OCI-M2 (cell line): Measurements from ENCODE around the gene SPOCK2.
"Not testable (repeated sequence)": the region's sequence is repeated elsewhere in the genome, so short reads cannot be mapped to it uniquely, and the experiment has no call there.

ENCODE experiments used
- DNase-seq: peaks from one replicate; lab custom pipeline; 2025; ENCODE audit not compliant: unreplicated experiment; lab: John Stamatoyannopoulos, UW

SPOCK2 gene

GRCh38 chr10:72032409-72033162 is 55.8 kb downstream of the SPOCK2 start:
- DNase-seq, result not testable (repeated sequence)

- no peak for DNase-seq
Observed at GRCh38 chr10:72031706-72032105, 56.6 kb downstream of the SPOCK2 start.

GRCh38 chr10:72030762-72031543 is 57.4 kb downstream of the SPOCK2 start:
- no peak for DNase-seq

- DNase-seq, result no peak
Observed at GRCh38 chr10:72029414-72029813, 58.9 kb downstream of the SPOCK2 start.

- DNase-seq, result no peak
Observed at GRCh38 chr10:72027498-72027897, 60.9 kb downstream of the SPOCK2 start.

GRCh38 chr10:72026278-72027111 is 61.9 kb downstream of the SPOCK2 start:
- DNase-seq, result no peak

GRCh38 chr10:72025832-72026231 is 62.5 kb downstream of the SPOCK2 start:
- no peak for DNase-seq

- DNase-seq, result no peak
Observed at GRCh38 chr10:72025400-72025799, 63.0 kb downstream of the SPOCK2 start.

- DNase-seq, result no peak
Observed at GRCh38 chr10:72024596-72024995, 63.8 kb downstream of the SPOCK2 start.

GRCh38 chr10:72022228-72022627 is 66.1 kb downstream of the SPOCK2 start:
- DNase-seq, result no peak

GRCh38 chr10:72020914-72021809 is 67.2 kb downstream of the SPOCK2 start:
- DNase-seq, result no peak

GRCh38 chr10:72019085-72019876 is 69.1 kb downstream of the SPOCK2 start:
- no peak for DNase-seq

GRCh38 chr10:72016608-72017300 is 71.6 kb downstream of the SPOCK2 start:
- no peak for DNase-seq

GRCh38 chr10:72015841-72016240 is 72.5 kb downstream of the SPOCK2 start:
- no peak for DNase-seq

GRCh38 chr10:72014785-72015480 is 73.4 kb downstream of the SPOCK2 start:
- no peak for DNase-seq

GRCh38 chr10:72014197-72014596 is 74.2 kb downstream of the SPOCK2 start:
- no peak for DNase-seq

- DNase-seq, result no peak
Observed at GRCh38 chr10:72013202-72013945, 75.0 kb downstream of the SPOCK2 start.

GRCh38 chr10:72012796-72013195 is 75.6 kb downstream of the SPOCK2 start:
- no peak for DNase-seq
